MM.1S (cell line): Measurements from ENCODE around the gene SYNJ2BP.
"Not testable (repeated sequence)": the region's sequence is repeated elsewhere in the genome, so short reads cannot be mapped to it uniquely, and the experiment has no call there.

Experiments used
- DNase-seq: peaks from one replicate; pipeline ENCODE4 v3.0.0-alpha.2; 2015
- H2AFZ ChIP-seq: fragments of 300-600 bp; sonication (generic); 2 replicates; pipeline ENCODE4 v1.6.0; 2016; ENCODE audit warnings: antibody characterized with exemption, low read length
- H3F3A ChIP-seq: fragments of 300-600 bp; sonication (generic); 2 replicates; pipeline ENCODE4 v1.6.1; 2016; ENCODE audit warnings: mild to moderate bottlenecking, antibody characterized with exemption, low read length, moderate library complexity, mixed read lengths; ENCODE audit not compliant: insufficient read depth
- H3K27ac ChIP-seq: fragments of 300-600 bp; sonication (generic); 2 replicates; pipeline ENCODE4 v1.5.1; 2016; ENCODE audit warnings: mild to moderate bottlenecking, low read length
- H3K27me3 ChIP-seq: fragments of 300-600 bp; sonication (generic); replicated peaks from 2 replicates; pipeline ENCODE4 v1.6.0; 2016; ENCODE audit warnings: low read length; ENCODE audit not compliant: insufficient read depth
- H3K36me3 ChIP-seq: fragments of 300-600 bp; sonication (generic); replicated peaks from 2 replicates; pipeline ENCODE4 v1.6.1; 2016; ENCODE audit warnings: mild to moderate bottlenecking, low read length, mixed read lengths; ENCODE audit not compliant: insufficient read depth
- H3K4me1 ChIP-seq: fragments of 300-600 bp; sonication (generic); 2 replicates; pipeline ENCODE4 v1.6.1; 2016; ENCODE audit warnings: low read length, mixed read lengths
- H3K4me2 ChIP-seq: fragments of 300-600 bp; sonication (generic); 2 replicates; pipeline ENCODE4 v1.6.0; 2016; ENCODE audit warnings: low read depth, low read length
- H3K4me3 ChIP-seq: fragments of 300-600 bp; sonication (generic); 2 replicates; pipeline ENCODE4 v1.5.1; 2016; ENCODE audit warnings: low read length, mixed read lengths
- H3K79me2 ChIP-seq: fragments of 300-600 bp; sonication (generic); 2 replicates; pipeline ENCODE4 v1.6.1; 2016; ENCODE audit warnings: mixed run types, low read length, mixed read lengths
- H3K9ac ChIP-seq: fragments of 300-600 bp; sonication (generic); 2 replicates; pipeline ENCODE4 v1.6.1; 2016; ENCODE audit warnings: low read length, mixed read lengths
- H3K9me2 ChIP-seq: fragments of 300-600 bp; sonication (generic); replicated peaks from 2 replicates; pipeline ENCODE4 v1.6.1; 2016; ENCODE audit warnings: mild to moderate bottlenecking, low read length, mixed read lengths; ENCODE audit not compliant: insufficient read depth
- H3K9me3 ChIP-seq: fragments of 300-600 bp; sonication (generic); replicated peaks from 2 replicates; pipeline ENCODE4 v1.6.1; 2016; ENCODE audit warnings: mild to moderate bottlenecking, low read length, mixed read lengths; ENCODE audit not compliant: insufficient read depth
- H4K20me1 ChIP-seq: fragments of 300-600 bp; sonication (generic); 2 replicates; pipeline ENCODE4 v1.6.1; 2016; ENCODE audit warnings: mild to moderate bottlenecking, low read length, moderate library complexity, mixed read lengths; ENCODE audit not compliant: insufficient read depth
- EZH2 ChIP-seq: fragments of 300-600 bp; sonication (generic); optimal IDR thresholded peaks from 2 replicates; pipeline ENCODE3; 2017; ENCODE audit warnings: low read depth, mild to moderate bottlenecking, antibody characterized with exemption, low read length, mixed read lengths
- EZH2phosphoT487 ChIP-seq: fragments of 300-600 bp; sonication (generic); IDR thresholded peaks from 2 replicates; pipeline ENCODE4 v1.6.1; 2018; ENCODE audit warnings: antibody characterized with exemption, low read length
- TF ChIP-seq, protein P1 (sequence below): fragments of 300-600 bp; sonication (generic); IDR thresholded peaks from 2 replicates; pipeline ENCODE4 v1.5.1; 2016; ENCODE audit warnings: antibody characterized with exemption, low read length, mixed read lengths

SYNJ2BP gene

DNA sequence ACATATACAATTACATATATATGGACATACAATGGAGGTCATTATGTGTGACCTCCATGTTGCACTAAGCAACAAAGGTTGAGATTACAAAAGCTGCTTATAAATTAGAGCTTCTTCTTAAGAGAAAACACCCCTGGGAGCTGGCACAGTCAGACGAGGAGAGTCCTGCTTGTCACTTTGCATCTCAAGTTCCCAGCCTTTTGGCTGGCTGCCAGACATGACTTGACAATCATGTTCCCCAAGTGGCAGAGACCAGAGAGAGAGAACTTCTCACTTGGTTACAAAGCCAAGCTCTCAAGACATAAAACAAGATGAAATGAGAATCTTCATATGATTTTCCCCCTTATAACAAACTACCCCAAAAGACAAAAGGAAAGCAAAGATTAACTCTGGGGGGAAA lies 8.5 kb upstream of the SYNJ2BP start:
- no peak for DNase-seq

DNA sequence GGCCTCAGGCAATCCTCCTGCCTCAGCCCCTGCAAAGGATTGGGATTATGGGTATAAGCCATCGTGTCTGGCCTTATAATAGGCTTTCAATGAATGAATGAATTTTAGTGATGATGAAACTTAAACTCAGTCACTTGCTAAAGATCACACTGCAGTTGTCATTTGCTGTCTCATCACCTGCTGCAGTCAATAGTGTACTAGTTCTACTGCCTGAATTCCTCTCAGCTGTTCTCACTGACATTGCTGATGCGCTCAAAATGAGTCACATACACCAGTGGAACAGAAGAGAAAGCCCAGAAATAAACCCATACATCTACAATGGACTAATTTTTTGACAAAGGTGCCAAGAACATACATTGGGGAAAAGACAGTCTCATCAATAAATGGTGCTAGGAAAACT lies 5.6 kb upstream of the SYNJ2BP start:
- no peak overlapping the region for H3K27ac ChIP-seq
- H3K4me2 ChIP-seq: no peak overlapping the region
- H3K4me3 ChIP-seq: no peak overlapping the region
- no peaks in the 10 kb centered on the region for H3K36me3 ChIP-seq
- no peaks in the 10 kb centered on the region for H3K27me3 ChIP-seq
- no peaks in the 10 kb centered on the region for H3K4me1 ChIP-seq
- TF ChIP-seq, protein P1, sequence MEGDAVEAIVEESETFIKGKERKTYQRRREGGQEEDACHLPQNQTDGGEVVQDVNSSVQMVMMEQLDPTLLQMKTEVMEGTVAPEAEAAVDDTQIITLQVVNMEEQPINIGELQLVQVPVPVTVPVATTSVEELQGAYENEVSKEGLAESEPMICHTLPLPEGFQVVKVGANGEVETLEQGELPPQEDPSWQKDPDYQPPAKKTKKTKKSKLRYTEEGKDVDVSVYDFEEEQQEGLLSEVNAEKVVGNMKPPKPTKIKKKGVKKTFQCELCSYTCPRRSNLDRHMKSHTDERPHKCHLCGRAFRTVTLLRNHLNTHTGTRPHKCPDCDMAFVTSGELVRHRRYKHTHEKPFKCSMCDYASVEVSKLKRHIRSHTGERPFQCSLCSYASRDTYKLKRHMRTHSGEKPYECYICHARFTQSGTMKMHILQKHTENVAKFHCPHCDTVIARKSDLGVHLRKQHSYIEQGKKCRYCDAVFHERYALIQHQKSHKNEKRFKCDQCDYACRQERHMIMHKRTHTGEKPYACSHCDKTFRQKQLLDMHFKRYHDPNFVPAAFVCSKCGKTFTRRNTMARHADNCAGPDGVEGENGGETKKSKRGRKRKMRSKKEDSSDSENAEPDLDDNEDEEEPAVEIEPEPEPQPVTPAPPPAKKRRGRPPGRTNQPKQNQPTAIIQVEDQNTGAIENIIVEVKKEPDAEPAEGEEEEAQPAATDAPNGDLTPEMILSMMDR: no peak
- TF ChIP-seq EZH2phosphoT487 (no peak), EZH2 (no peak)
- H3K9me3 ChIP-seq: no peaks in the 10 kb centered on the region
- H3F3A ChIP-seq: no peaks in the 10 kb centered on the region
- H2AFZ ChIP-seq: no peak overlapping the region
- no peaks in the 10 kb centered on the region for H3K9me2 ChIP-seq
- H4K20me1 ChIP-seq: no peaks in the 10 kb centered on the region
- no peak overlapping the region for H3K9ac ChIP-seq
- no peaks in the 10 kb centered on the region for H3K79me2 ChIP-seq
- DNase-seq: no peak

More for the DNA sequence above, 8.5 kb upstream of the SYNJ2BP start:
- Histone ChIP-seq H3K9me3 (no peaks in the 10 kb centered on the region), H3K79me2 (no peaks in the 10 kb centered on the region), H3K4me1 (no peaks in the 10 kb centered on the region), H3K9ac (no peak overlapping the region), H3K27me3 (no peaks in the 10 kb centered on the region), H2AFZ (no peak overlapping the region), H4K20me1 (no peaks in the 10 kb centered on the region), H3K9me2 (no peaks in the 10 kb centered on the region), H3K4me3 (no peak overlapping the region), H3K4me2 (no peak overlapping the region), H3K27ac (no peak overlapping the region), H3F3A (no peaks in the 10 kb centered on the region), H3K36me3 (no peaks in the 10 kb centered on the region)
- TF ChIP-seq EZH2phosphoT487 (no peak), EZH2 (no peak)
- TF ChIP-seq, protein P1: no peak

GRCh38 chr14:70419270-70419931 lies 2.5 kb upstream of the SYNJ2BP start:
- not testable (repeated sequence) for H3K79me2 ChIP-seq, H2AFZ ChIP-seq, H3K9me3 ChIP-seq, H3K9me2 ChIP-seq, H3K27ac ChIP-seq, DNase-seq, H3K4me2 ChIP-seq, H4K20me1 ChIP-seq, H3K4me1 ChIP-seq, H3F3A ChIP-seq, H3K9ac ChIP-seq, H3K27me3 ChIP-seq, H3K36me3 ChIP-seq, H3K4me3 ChIP-seq

DNA sequence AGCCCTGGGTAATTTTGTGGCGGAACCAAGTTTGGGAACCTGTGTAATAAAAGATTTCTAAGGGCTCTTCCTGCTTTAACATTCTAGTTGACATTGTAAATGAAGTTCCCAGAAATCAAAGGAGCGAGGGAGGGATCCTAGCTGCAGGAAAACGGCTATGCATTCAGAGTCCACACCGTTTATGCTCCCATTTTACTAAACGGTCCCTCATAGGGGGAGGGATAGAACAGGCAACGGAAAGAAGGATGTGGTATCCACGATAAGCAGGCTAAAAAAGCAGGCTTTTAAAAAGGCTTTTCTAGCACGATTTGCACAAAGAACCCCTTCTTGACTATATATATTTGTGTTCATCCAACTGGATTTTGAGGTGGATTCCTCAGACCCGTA lies 559 bp downstream of the SYNJ2BP start:
- no peaks in the 10 kb centered on the region for H4K20me1 ChIP-seq
- no peak for DNase-seq

More for the DNA sequence above, 559 bp downstream of the SYNJ2BP start:
- TF ChIP-seq, protein P1: no peak
- TF ChIP-seq EZH2phosphoT487: no peak
- TF ChIP-seq EZH2: no peak
- Histone ChIP-seq H3K27ac (peak overlapping the region; percentile 27; the same call in 1 of the 2 replicates), H3K79me2 (no peaks in the 10 kb centered on the region; the same call in 1 of the 2 replicates), H3K9me3 (no peaks in the 10 kb centered on the region), H3K9ac (peak overlapping the region; percentile 32; the same call in 1 of the 2 replicates), H3K36me3 (no peaks in the 10 kb centered on the region), H3F3A (no peaks in the 10 kb centered on the region), H3K4me2 (peak overlapping the region; percentile 66), H3K27me3 (no peaks in the 10 kb centered on the region), H2AFZ (peak overlapping the region; percentile 30), H3K4me1 (no peaks in the 10 kb centered on the region), H3K9me2 (no peaks in the 10 kb centered on the region), H3K4me3 (peak overlapping the region; percentile 63)
